OCI-LY7 (cell line): ENCODE measurements around the gene ATP11C. TPM values are rescaled to one million over a fixed set of nuclear protein-coding genes. Genes with fewer than 3 reads are reported as not detected.

Experiments used
- BruUV-seq: library from RNA; stranded (reverse); fragments of 400-500 nt; replicated peaks from 2 replicates; lab custom pipeline; 2021; lab: Mats Ljungman, UMichigan
- CTCF ChIA-PET: fragments of 300-600 bp; sonication (Branson Sonifier 250); formaldehyde crosslinking; loops from one replicate; lab custom pipeline; 2022; ENCODE audit warnings: antibody characterized with exemption; ENCODE audit not compliant: unreplicated experiment; lab: Charles Lee
- POLR2A ChIA-PET: fragments of 300-600 bp; sonication (Branson Sonifier 250); formaldehyde crosslinking; loops from one replicate; lab custom pipeline; 2022; ENCODE audit warnings: antibody characterized with exemption; lab: Charles Lee
- DNase-seq: peaks from one replicate; pipeline ENCODE4 v3.0.0-alpha.2; 2015; ENCODE audit warnings: low spot score
- H2AFZ ChIP-seq: fragments of 200-600 bp; sonication (generic), shearing (Covaris generic); 2 replicates; pipeline ENCODE4 v1.6.1; 2014; ENCODE audit warnings: mild to moderate bottlenecking, antibody characterized with exemption, low read length, moderate library complexity
- H3K27ac ChIP-seq: fragments of 200-600 bp; sonication (generic); 2 replicates; pipeline ENCODE4 v1.5.1; 2014; ENCODE audit warnings: mixed run types, low read depth, mild to moderate bottlenecking, moderate library complexity, low read length, inconsistent platforms; ENCODE audit not compliant: poor library complexity, severe bottlenecking
- H3K36me3 ChIP-seq: fragments of 200-600 bp; sonication (generic); 2 replicates; pipeline ENCODE4 v1.6.1; 2014; ENCODE audit warnings: mild to moderate bottlenecking, antibody characterized with exemption, low read length, moderate library complexity, mixed read lengths; ENCODE audit not compliant: insufficient read depth
- H3K4me1 ChIP-seq: fragments of 200-600 bp; sonication (generic); 2 replicates; pipeline ENCODE4 v1.5.1; 2014; ENCODE audit warnings: mild to moderate bottlenecking, low read length; ENCODE audit not compliant: insufficient read depth, poor library complexity, severe bottlenecking
- H3K4me2 ChIP-seq: fragments of 200-600 bp; sonication (generic); 2 replicates; pipeline ENCODE4 v1.6.1; 2014; ENCODE audit warnings: mild to moderate bottlenecking, low read length
- H3K4me3 ChIP-seq: fragments of 200-600 bp; sonication (generic); 2 replicates; pipeline ENCODE4 v1.5.1; 2014; ENCODE audit warnings: mild to moderate bottlenecking, low read depth, low read length; ENCODE audit not compliant: poor library complexity, severe bottlenecking
- H3K79me2 ChIP-seq: fragments of 200-600 bp; sonication (generic); 2 replicates; pipeline ENCODE4 v1.6.1; 2016; ENCODE audit warnings: low read depth, mild to moderate bottlenecking, low read length, moderate library complexity, mixed read lengths; ENCODE audit not compliant: insufficient read depth
- H3K9me2 ChIP-seq: fragments of 200-600 bp; sonication (generic); 2 replicates; pipeline ENCODE4 v1.6.1; 2016; ENCODE audit warnings: mild to moderate bottlenecking, low read length, mixed read lengths; ENCODE audit not compliant: insufficient read depth
- H3K9me3 ChIP-seq: fragments of 200-600 bp; sonication (generic); 2 replicates; pipeline ENCODE4 v1.6.1; 2014; ENCODE audit warnings: mild to moderate bottlenecking, mixed run types, low read length, mixed read lengths
- H4K20me1 ChIP-seq: fragments of 200-600 bp; sonication (generic); 2 replicates; pipeline ENCODE4 v1.6.1; 2014; ENCODE audit warnings: mild to moderate bottlenecking, antibody characterized with exemption, low read length, moderate library complexity, mixed read lengths; ENCODE audit not compliant: insufficient read depth
- EZH2phosphoT487 ChIP-seq: fragments of 200-600 bp; sonication (generic); IDR thresholded peaks from 2 replicates; pipeline ENCODE4 v1.6.1; 2018; ENCODE audit warnings: low read depth, borderline replicate concordance, mild to moderate bottlenecking, mixed run types, antibody characterized with exemption, low read length, moderate library complexity, mixed read lengths
- intact Hi-C: fragments of 100-400 bp; cut with micrococcal nuclease; formaldehyde crosslinking; loops from one replicate; pipeline ENCODE4 v1.10.0; 2022; ENCODE audit not compliant: unreplicated experiment
- total RNA-seq, 2 experiments: library from RNA; depleted of rRNA in 1 of 2; stranded (reverse); fragments of >200 nt in 1 of 2; shearing (Covaris generic) in 1 of 2; gene quantifications; 2 replicates each; pipeline ENCODE4 v1.2.3, GENCODE V29; 2014 to 2022
- TF ChIP-seq, protein P1 (sequence below): fragments of 200-600 bp; sonication (generic); conservative IDR thresholded peaks from 2 replicates; pipeline ENCODE4 v1.5.1; 2014; ENCODE audit warnings: mild to moderate bottlenecking, antibody characterized with exemption, low read length, moderate library complexity, mixed read lengths

The ATP11C gene
- total RNA-seq, 2 experiments from 2014 or later, result 20.9 to 25.2 TPM

DNA sequence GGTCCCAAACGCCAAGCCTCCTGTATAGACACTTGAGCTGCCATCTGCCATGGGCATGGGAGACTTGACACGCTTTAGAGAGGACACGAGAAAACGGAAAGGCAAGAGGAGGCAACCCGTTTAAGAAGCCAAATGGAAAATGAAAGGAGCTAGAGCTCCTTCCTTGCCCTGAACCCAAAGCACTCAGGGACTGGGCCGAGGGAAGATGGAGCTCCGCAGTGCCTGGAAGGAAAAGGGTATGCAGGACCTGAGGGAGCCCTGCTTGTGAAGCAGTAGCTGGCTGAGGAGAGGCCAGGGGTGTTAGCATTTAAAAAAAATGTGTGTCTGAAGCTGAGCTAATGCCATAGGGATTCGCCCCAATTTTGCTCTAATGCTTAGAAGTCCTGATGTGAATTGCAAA is 239.9 kb downstream of the ATP11C start:
- POLR2A ChIA-PET, result no interaction called here
- Histone ChIP-seq H3K4me3 (no peak overlapping the region), H4K20me1 (no peaks in the 10 kb centered on the region), H3K36me3 (no peaks in the 10 kb centered on the region), H3K9me2 (no peaks in the 10 kb centered on the region), H2AFZ (no peak overlapping the region), H3K79me2 (no peaks in the 10 kb centered on the region), H3K9me3 (no peaks in the 10 kb centered on the region), H3K4me1 (no peaks in the 10 kb centered on the region), H3K27ac (no peak overlapping the region), H3K4me2 (no peak overlapping the region)
- intact Hi-C loops, result no loop called here
- BruUV-seq, result no TSS peak
- DNase-seq, result no peak
- CTCF ChIA-PET, result no interaction called here
- TF ChIP-seq, protein P1, sequence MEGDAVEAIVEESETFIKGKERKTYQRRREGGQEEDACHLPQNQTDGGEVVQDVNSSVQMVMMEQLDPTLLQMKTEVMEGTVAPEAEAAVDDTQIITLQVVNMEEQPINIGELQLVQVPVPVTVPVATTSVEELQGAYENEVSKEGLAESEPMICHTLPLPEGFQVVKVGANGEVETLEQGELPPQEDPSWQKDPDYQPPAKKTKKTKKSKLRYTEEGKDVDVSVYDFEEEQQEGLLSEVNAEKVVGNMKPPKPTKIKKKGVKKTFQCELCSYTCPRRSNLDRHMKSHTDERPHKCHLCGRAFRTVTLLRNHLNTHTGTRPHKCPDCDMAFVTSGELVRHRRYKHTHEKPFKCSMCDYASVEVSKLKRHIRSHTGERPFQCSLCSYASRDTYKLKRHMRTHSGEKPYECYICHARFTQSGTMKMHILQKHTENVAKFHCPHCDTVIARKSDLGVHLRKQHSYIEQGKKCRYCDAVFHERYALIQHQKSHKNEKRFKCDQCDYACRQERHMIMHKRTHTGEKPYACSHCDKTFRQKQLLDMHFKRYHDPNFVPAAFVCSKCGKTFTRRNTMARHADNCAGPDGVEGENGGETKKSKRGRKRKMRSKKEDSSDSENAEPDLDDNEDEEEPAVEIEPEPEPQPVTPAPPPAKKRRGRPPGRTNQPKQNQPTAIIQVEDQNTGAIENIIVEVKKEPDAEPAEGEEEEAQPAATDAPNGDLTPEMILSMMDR, result no peak
- no peak for TF ChIP-seq EZH2phosphoT487

DNA sequence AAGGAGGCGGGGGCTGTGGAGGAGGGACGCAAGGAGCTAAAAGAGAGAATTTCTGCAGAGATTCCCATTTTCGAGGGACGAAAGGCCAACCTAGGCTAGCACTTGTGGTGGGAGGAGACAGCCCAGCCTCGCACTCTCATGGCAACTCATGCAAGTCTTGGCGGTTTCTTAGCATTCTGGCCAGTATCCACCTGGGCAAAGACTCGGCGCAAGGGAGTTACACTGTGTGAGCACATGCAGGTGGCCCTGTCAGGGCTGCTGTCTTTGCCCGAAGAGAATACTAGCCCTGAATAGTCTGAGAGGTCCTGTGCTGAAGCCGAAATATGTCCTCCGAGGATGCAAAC is 240.4 kb downstream of the ATP11C start:
- Histone ChIP-seq H3K9me3 (no peaks in the 10 kb centered on the region), H3K9me2 (no peaks in the 10 kb centered on the region), H3K4me3 (no peak overlapping the region), H3K4me1 (no peaks in the 10 kb centered on the region), H4K20me1 (no peaks in the 10 kb centered on the region), H3K79me2 (no peaks in the 10 kb centered on the region), H3K36me3 (no peaks in the 10 kb centered on the region), H3K4me2 (no peak overlapping the region), H2AFZ (no peak overlapping the region), H3K27ac (no peak overlapping the region)
- no peak for DNase-seq
- ChIA-PET POLR2A (no interaction called here), CTCF (no interaction called here)
- intact Hi-C loops, result no loop called here
- BruUV-seq, result no TSS peak
- TF ChIP-seq EZH2phosphoT487, result no peak
- TF ChIP-seq, protein P1, result no peak

DNA sequence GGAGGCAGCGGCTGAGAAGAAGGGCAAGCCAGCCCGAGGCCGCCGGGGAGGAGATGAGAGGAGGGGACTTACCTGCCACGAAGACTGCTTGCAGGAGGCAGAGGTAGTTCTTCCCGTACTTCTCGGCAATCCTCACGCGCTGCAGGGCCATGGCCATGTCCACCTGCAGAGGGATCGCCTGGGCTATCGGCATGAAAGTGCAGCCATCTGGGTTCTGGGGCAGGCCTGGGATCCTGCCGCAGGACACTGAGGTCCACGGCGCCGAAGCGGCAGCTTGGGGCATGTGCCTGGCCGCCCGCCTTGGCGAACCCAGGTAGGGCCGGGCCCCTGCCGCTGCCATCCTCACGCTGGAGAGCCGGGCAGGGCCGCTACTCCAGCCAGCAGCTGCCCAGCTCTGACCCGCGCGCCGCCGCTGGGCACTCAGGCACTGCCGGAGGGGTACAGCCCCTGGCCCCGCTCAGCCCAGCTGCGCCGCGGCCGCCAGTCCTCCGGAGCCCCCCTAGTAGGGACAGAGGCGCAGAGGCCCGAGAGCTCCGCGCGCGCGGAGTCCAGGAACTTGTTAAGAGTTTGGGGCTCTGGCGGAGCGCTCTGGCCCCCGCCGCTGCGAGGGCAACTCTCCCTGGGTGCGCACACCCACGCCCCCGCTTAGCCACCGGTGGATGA is 240.9 kb downstream of the ATP11C start:
- no peak for TF ChIP-seq EZH2phosphoT487
- TF ChIP-seq, protein P1, result no peak
- no peaks in the 10 kb centered on the region for H3K36me3 ChIP-seq
- no peak overlapping the region for H3K4me2 ChIP-seq
- H3K9me2 ChIP-seq, result no peaks in the 10 kb centered on the region
- H3K4me3 ChIP-seq, result no peak overlapping the region
- H2AFZ ChIP-seq, result no peak overlapping the region
- no peaks in the 10 kb centered on the region for H3K79me2 ChIP-seq
- H3K27ac ChIP-seq, result no peak overlapping the region
- H3K9me3 ChIP-seq, result no peaks in the 10 kb centered on the region
- ChIA-PET CTCF (no interaction called here), POLR2A (no interaction called here)
- intact Hi-C loops, result no loop called here
- no peak for DNase-seq
- H4K20me1 ChIP-seq, result no peaks in the 10 kb centered on the region
- no TSS peak for BruUV-seq
- H3K4me1 ChIP-seq, result no peaks in the 10 kb centered on the region
